WTC11 (cell line): Measurements from ENCODE around the gene NLRC4. TPM values are rescaled to one million over a fixed set of nuclear protein-coding genes. Genes with fewer than 3 reads are reported as not detected.
A peak's percentile ranks its signal among the peaks of the same experiment; 100 is the strongest.

Experiments
- ATAC-seq: fragments of 200-7000 bp; cut with Tn5 transposase; 2 replicates; pipeline ENCODE4 v1.10.0; 2021; ENCODE audit warnings: mild to moderate bottlenecking, moderate library complexity
- CTCF ChIA-PET: fragments of 300-600 bp; sonication (Branson Sonifier 250); formaldehyde crosslinking; loops from one replicate; lab custom pipeline; 2021; ENCODE audit warnings: antibody characterized with exemption; lab: Charles Lee
- POLR2A ChIA-PET: fragments of 350-600 bp; sonication (Branson Sonifier 250); formaldehyde crosslinking; loops from one replicate; lab custom pipeline; 2021; ENCODE audit warnings: antibody characterized with exemption; lab: Charles Lee
- DNase-seq: peaks from one replicate; pipeline ENCODE4 v3.0.0; 2021; ENCODE audit warnings: low spot score
- H3K27ac Mint-ChIP-seq: 2 replicates; pipeline ENCODE4 v1.8.0; 2021; ENCODE audit warnings: mixed read lengths
- H3K27me3 Mint-ChIP-seq: 2 replicates; pipeline ENCODE4 v1.8.0; 2021; ENCODE audit warnings: low read depth, mild to moderate bottlenecking, moderate library complexity, mixed read lengths
- H3K36me3 Mint-ChIP-seq: 2 replicates; pipeline ENCODE4 v1.8.0; 2021; ENCODE audit warnings: mixed read lengths
- H3K4me1 Mint-ChIP-seq: 2 replicates; pipeline ENCODE4 v1.8.0; 2022; ENCODE audit warnings: mixed read lengths
- H3K4me3 Mint-ChIP-seq: 2 replicates; pipeline ENCODE4 v1.8.0; 2021; ENCODE audit warnings: mild to moderate bottlenecking, moderate library complexity, mixed read lengths
- H3K9me3 Mint-ChIP-seq: 2 replicates; pipeline ENCODE4 v1.8.0; 2021; ENCODE audit warnings: mixed read lengths
- CREM ChIP-seq: sonication (generic); formaldehyde crosslinking; IDR thresholded peaks from 2 replicates; pipeline ENCODE4 v1.8.1; 2022; ENCODE audit warnings: mild to moderate bottlenecking, missing genetic modification reagents, moderate library complexity
- E2F4 ChIP-seq: sonication (generic); formaldehyde crosslinking; IDR thresholded peaks from 2 replicates; pipeline ENCODE4 v1.8.1; 2022; ENCODE audit warnings: low read depth, mild to moderate bottlenecking, moderate library complexity, missing genetic modification reagents, borderline replicate concordance
- ELF4 ChIP-seq: sonication (generic); formaldehyde crosslinking; IDR thresholded peaks from 2 replicates; pipeline ENCODE4 v1.8.1; 2022; ENCODE audit warnings: low read depth, mild to moderate bottlenecking, moderate library complexity, missing genetic modification reagents
- EMX1 ChIP-seq: fragments of 250-450 bp; sonication (Bioruptor Pico); IDR thresholded peaks from 2 replicates; pipeline ENCODE4 v1.8.0; 2021; ENCODE audit warnings: mild to moderate bottlenecking
- ERG ChIP-seq: fragments of 250-450 bp; sonication (Bioruptor Pico); IDR thresholded peaks from 2 replicates; pipeline ENCODE4 v1.8.0; 2021; ENCODE audit warnings: mild to moderate bottlenecking
- FOXJ3 ChIP-seq: sonication (generic); formaldehyde crosslinking; IDR thresholded peaks from 2 replicates; pipeline ENCODE4 v1.9.0; 2021; ENCODE audit warnings: missing genetic modification reagents, mild to moderate bottlenecking, borderline replicate concordance
- FOXK1 ChIP-seq: sonication (generic); formaldehyde crosslinking; IDR thresholded peaks from 2 replicates; pipeline ENCODE4 v1.8.0; 2022; ENCODE audit warnings: mild to moderate bottlenecking, moderate library complexity, missing genetic modification reagents
- FOXP4 ChIP-seq: sonication (generic); formaldehyde crosslinking; IDR thresholded peaks from 2 replicates; pipeline ENCODE4 v1.8.0; 2022; ENCODE audit warnings: mild to moderate bottlenecking, missing genetic modification reagents
- HMGA2 ChIP-seq: fragments of 250-450 bp; sonication (Bioruptor Pico); IDR thresholded peaks from 2 replicates; pipeline ENCODE4 v1.4.0; 2021; ENCODE audit warnings: mild to moderate bottlenecking, moderate library complexity
- JAZF1 ChIP-seq: fragments of 250-450 bp; sonication (Bioruptor Pico); IDR thresholded peaks from 2 replicates; pipeline ENCODE4 v1.9.0; 2021; ENCODE audit warnings: moderate library complexity, mild to moderate bottlenecking, inconsistent platforms
- NFATC4 ChIP-seq: fragments of 250-450 bp; sonication (Bioruptor Pico); IDR thresholded peaks from 2 replicates; pipeline ENCODE4 v1.9.0; 2021; ENCODE audit warnings: mild to moderate bottlenecking
- NFYB ChIP-seq: sonication (generic); formaldehyde crosslinking; conservative IDR thresholded peaks from 2 replicates; pipeline ENCODE4 v1.8.0; 2022; ENCODE audit warnings: low read depth, missing genetic modification reagents
- NR1H2 ChIP-seq: sonication (generic); formaldehyde crosslinking; IDR thresholded peaks from 2 replicates; pipeline ENCODE4 v1.9.0; 2021; ENCODE audit warnings: mild to moderate bottlenecking, moderate library complexity, missing genetic modification reagents
- NR3C1 ChIP-seq: sonication (generic); formaldehyde crosslinking; conservative IDR thresholded peaks from 2 replicates; pipeline ENCODE4 v1.8.1; 2023; ENCODE audit warnings: low read depth, mild to moderate bottlenecking, missing genetic modification reagents
- OVOL2 ChIP-seq: fragments of 250-450 bp; sonication (Bioruptor Pico); IDR thresholded peaks from 2 replicates; pipeline ENCODE4 v1.9.0; 2021; ENCODE audit warnings: mild to moderate bottlenecking, borderline replicate concordance
- SMAD4 ChIP-seq: sonication (generic); formaldehyde crosslinking; IDR thresholded peaks from 2 replicates; pipeline ENCODE4 v1.8.0; 2022; ENCODE audit warnings: mild to moderate bottlenecking, missing genetic modification reagents
- TEAD1 ChIP-seq: sonication (generic); formaldehyde crosslinking; IDR thresholded peaks from 2 replicates; pipeline ENCODE4 v1.8.0; 2022; ENCODE audit warnings: mild to moderate bottlenecking, missing genetic modification reagents
- USF2 ChIP-seq: sonication (generic); formaldehyde crosslinking; IDR thresholded peaks from 2 replicates; pipeline ENCODE4 v1.8.1; 2023; ENCODE audit warnings: mild to moderate bottlenecking, missing genetic modification reagents, moderate library complexity
- ZMAT4 ChIP-seq: fragments of 250-450 bp; sonication (Bioruptor Pico); IDR thresholded peaks from 2 replicates; pipeline ENCODE4 v1.9.0; 2021; ENCODE audit warnings: mild to moderate bottlenecking
- ZNF232 ChIP-seq: sonication (generic); formaldehyde crosslinking; IDR thresholded peaks from 2 replicates; pipeline ENCODE4 v1.8.0; 2022; ENCODE audit warnings: mild to moderate bottlenecking, missing genetic modification reagents
- ZNF281 ChIP-seq: sonication (generic); formaldehyde crosslinking; IDR thresholded peaks from 2 replicates; pipeline ENCODE4 v1.8.0; 2023; ENCODE audit warnings: mild to moderate bottlenecking, missing genetic modification reagents
- ZNF317 ChIP-seq: sonication (generic); formaldehyde crosslinking; IDR thresholded peaks from 2 replicates; pipeline ENCODE4 v1.8.1; 2023; ENCODE audit warnings: low read depth, mild to moderate bottlenecking, moderate library complexity, missing genetic modification reagents, borderline replicate concordance
- ZSCAN18 ChIP-seq: fragments of 250-450 bp; sonication (Bioruptor Pico); IDR thresholded peaks from 2 replicates; pipeline ENCODE4 v2.1.2; 2022; ENCODE audit warnings: mild to moderate bottlenecking, moderate library complexity
- total RNA-seq: library from RNA; stranded (reverse); gene quantifications from 3 replicates; pipeline ENCODE4 v1.2.3, GENCODE V29; 2021

The NLRC4 gene
- total RNA-seq, 1 experiment from 2014 or later = not detected

- Mint-ChIP-seq H3K36me3 (peaks cover 7% of the 10 kb centered on the region; the same call in 1 of the 2 replicates), H3K27me3 (no peaks in the 10 kb centered on the region), H3K9me3 (no peaks in the 10 kb centered on the region)
- no peak for TF ChIP-seq TEAD1 (CRISPR knock-in tag)
- no peak for TF ChIP-seq ZSCAN18 (CRISPR knock-in tag)
- TF ChIP-seq NR1H2 (CRISPR knock-in tag) = no peak
- TF ChIP-seq CREM (CRISPR knock-in tag) = no peak
- no peak for TF ChIP-seq NFYB
- no peak for TF ChIP-seq EMX1 (CRISPR knock-in tag)
- TF ChIP-seq HMGA2 (CRISPR knock-in tag) = no peak
- TF ChIP-seq ZNF232 (CRISPR knock-in tag) = no peak
- TF ChIP-seq SMAD4 (CRISPR knock-in tag) = no peak
- no peak for TF ChIP-seq USF2 (CRISPR knock-in tag)
- TF ChIP-seq FOXJ3 = no peak
- no peak for TF ChIP-seq OVOL2 (CRISPR knock-in tag)
- TF ChIP-seq ZNF317 (CRISPR knock-in tag) = no peak
- no peak for TF ChIP-seq NR3C1 (CRISPR knock-in tag)
- TF ChIP-seq E2F4 = no peak
- TF ChIP-seq FOXP4 (CRISPR knock-in tag) = no peak
- TF ChIP-seq, all 79 proteins: peak for 0
- Mint-ChIP-seq H3K27ac (peak overlapping the region; percentile 21; the same call in 1 of the 2 replicates), H3K4me1 (peaks cover 7% of the 10 kb centered on the region), H3K4me3 (no peak overlapping the region)
- POLR2A ChIA-PET = no interaction called here
- CTCF ChIA-PET = no interaction called here
- ATAC-seq (no peak), DNase-seq (no peak)
Observed at GRCh38 chr2:32227492-32227891, 37.2 kb downstream of the NLRC4 start.

GRCh38 chr2:32222966-32223365 lies 41.7 kb downstream of the NLRC4 start:
- H3K36me3 Mint-ChIP-seq = peaks cover 16% of the 10 kb centered on the region; the same call in 1 of the 2 replicates
- no peaks in the 10 kb centered on the region for H3K27me3 Mint-ChIP-seq
- H3K27ac Mint-ChIP-seq = no peak overlapping the region
- TF ChIP-seq ZNF281 (CRISPR knock-in tag) (no peak), SMAD4 (CRISPR knock-in tag) (no peak), NFATC4 (CRISPR knock-in tag) (no peak), ZMAT4 (CRISPR knock-in tag) (no peak), OVOL2 (CRISPR knock-in tag) (no peak), FOXP4 (CRISPR knock-in tag) (no peak), JAZF1 (CRISPR knock-in tag) (no peak), FOXK1 (CRISPR knock-in tag) (no peak), NR3C1 (CRISPR knock-in tag) (no peak), ELF4 (no peak), HMGA2 (CRISPR knock-in tag) (no peak), ERG (CRISPR knock-in tag) (no peak)

More at GRCh38 chr2:32222966-32223365, 41.7 kb downstream of the NLRC4 start:
- Mint-ChIP-seq H3K4me3 (no peak overlapping the region), H3K9me3 (no peaks in the 10 kb centered on the region), H3K4me1 (no peaks in the 10 kb centered on the region)
- ChIA-PET POLR2A (no interaction called here), CTCF (no interaction called here)
- DNase-seq (no peak), ATAC-seq (no peak)
